DMS153 treated with DMSO at 0.1 percent for 48 hours (cell line): Measurements from ENCODE around the gene MS4A7.

Source experiments
- DNase-seq: peaks from one replicate; lab custom pipeline; 2025; ENCODE audit not compliant: unreplicated experiment; lab: John Stamatoyannopoulos, UW

MS4A7 gene

GRCh38 chr11:60370811-60371298, 7.5 kb upstream of the MS4A7 start:
- peak; percentile 97 for DNase-seq

- no peak for DNase-seq
Observed at GRCh38 chr11:60371386-60371785, 6.9 kb upstream of the MS4A7 start.

GRCh38 chr11:60371854-60372253, 6.5 kb upstream of the MS4A7 start:
- no peak for DNase-seq

- no peak for DNase-seq
Observed at GRCh38 chr11:60372767-60373166, 5.6 kb upstream of the MS4A7 start.

GRCh38 chr11:60375316-60375715, 3.0 kb upstream of the MS4A7 start:
- no peak for DNase-seq

- DNase-seq: no peak
Observed at GRCh38 chr11:60376601-60377000, 1.7 kb upstream of the MS4A7 start.

- DNase-seq: no peak
Observed at GRCh38 chr11:60377401-60378136, 763 bp upstream of the MS4A7 start.

GRCh38 chr11:60389279-60389910, 11.1 kb downstream of the MS4A7 start:
- no peak for DNase-seq

- DNase-seq: no peak
Observed at GRCh38 chr11:60390419-60390818, 12.1 kb downstream of the MS4A7 start.

- no peak for DNase-seq
Observed at GRCh38 chr11:60392361-60392760, 14.0 kb downstream of the MS4A7 start.

- no peak for DNase-seq
Observed at GRCh38 chr11:60393016-60393415, 14.7 kb downstream of the MS4A7 start.

GRCh38 chr11:60394666-60395380, 16.5 kb downstream of the MS4A7 start:
- no peak for DNase-seq

GRCh38 chr11:60396382-60396781, 18.1 kb downstream of the MS4A7 start, which contains the start of gene MS4A14:
TSS of gene MS4A14 (plus strand) at chr11:60396459. CDS start at chr11:60396579, 120 bp downstream.
- DNase-seq: no peak

GRCh38 chr11:60396799-60397198, 18.5 kb downstream of the MS4A7 start:
- no peak for DNase-seq

- DNase-seq: no peak
Observed at GRCh38 chr11:60420015-60420414, 41.7 kb downstream of the MS4A7 start.

- DNase-seq: no peak
Observed at GRCh38 chr11:60422609-60423008, 44.3 kb downstream of the MS4A7 start.

GRCh38 chr11:60428517-60428916, 50.2 kb downstream of the MS4A7 start:
- DNase-seq: no peak

- no peak for DNase-seq
Observed at GRCh38 chr11:60429272-60429671, 50.9 kb downstream of the MS4A7 start, which contains the start of gene MS4A5. TSS of gene MS4A5 (plus strand) at chr11:60429572. CDS start at chr11:60429675, 103 bp downstream.

GRCh38 chr11:60431251-60431650, 52.9 kb downstream of the MS4A7 start:
- no peak for DNase-seq

- no peak for DNase-seq
Observed at GRCh38 chr11:60433401-60433800, 55.1 kb downstream of the MS4A7 start.
